Trophoblast cell (in vitro differentiated cells and primary cell): ENCODE measurements around the gene PTPN6.

ENCODE experiments used
- DNase-seq, 2 donors: peaks; one replicate each; pipeline ENCODE4 v3.0.0-alpha.2; 2016
- H2AFZ ChIP-seq: 2 replicates; pipeline ENCODE4 v1.6.1; 2013; ENCODE audit warnings: low read length, moderate library complexity, mild to moderate bottlenecking; ENCODE audit not compliant: insufficient read depth, poor library complexity
- H2AK5ac ChIP-seq: 2 replicates; pipeline ENCODE4 v1.6.1; 2013; ENCODE audit warnings: mild to moderate bottlenecking, low read length
- H2BK120ac ChIP-seq: 2 replicates; pipeline ENCODE4 v1.6.1; 2013; ENCODE audit warnings: low read length, mild to moderate bottlenecking, moderate library complexity; ENCODE audit not compliant: insufficient read depth, poor library complexity
- H2BK12ac ChIP-seq: 2 replicates; pipeline ENCODE4 v1.6.1; 2013; ENCODE audit warnings: mild to moderate bottlenecking, low read length, moderate library complexity
- H2BK5ac ChIP-seq: 2 replicates; pipeline ENCODE4 v1.6.1; 2013; ENCODE audit warnings: low read length, low read depth, moderate library complexity, mild to moderate bottlenecking; ENCODE audit not compliant: poor library complexity
- H3K14ac ChIP-seq: 2 replicates; pipeline ENCODE4 v1.6.1; 2013; ENCODE audit warnings: mild to moderate bottlenecking, low read length
- H3K18ac ChIP-seq: 2 replicates; pipeline ENCODE4 v1.6.1; 2013; ENCODE audit warnings: mild to moderate bottlenecking, low read length
- H3K23ac ChIP-seq: 2 replicates; pipeline ENCODE4 v1.6.1; 2013; ENCODE audit warnings: low read length
- H3K27ac ChIP-seq: 2 replicates; pipeline ENCODE4 v1.5.1; 2013; ENCODE audit warnings: low read depth, mild to moderate bottlenecking, inconsistent platforms, low read length, moderate library complexity
- H3K27me3 ChIP-seq: 2 replicates; pipeline ENCODE4 v1.6.1; 2013; ENCODE audit warnings: inconsistent platforms, mild to moderate bottlenecking, low read length, moderate library complexity; ENCODE audit not compliant: insufficient read depth
- H3K36me3 ChIP-seq, 2 experiments: 1 replicate in 1 of 2; 2 replicates in 1 of 2; pipeline ENCODE4 v1.6.1; 2013; ENCODE audit warnings: low read length in 2 of 2, mild to moderate bottlenecking in 2 of 2, moderate library complexity in 1 of 2; ENCODE audit not compliant: insufficient read depth in 2 of 2, control insufficient read depth in 1 of 2
- H3K4ac ChIP-seq: 2 replicates; pipeline ENCODE4 v1.6.1; 2013; ENCODE audit warnings: low read depth, mild to moderate bottlenecking, low read length, moderate library complexity
- H3K4me1 ChIP-seq, 2 experiments: 1 replicate in 1 of 2; 2 replicates in 1 of 2; pipeline ENCODE4 v1.6.1; 2013; ENCODE audit warnings: low read length in 2 of 2, mild to moderate bottlenecking in 2 of 2, moderate library complexity in 1 of 2; ENCODE audit not compliant: insufficient read depth in 2 of 2, control insufficient read depth in 1 of 2
- H3K4me2 ChIP-seq: 2 replicates; pipeline ENCODE4 v1.6.1; 2013; ENCODE audit warnings: inconsistent platforms, mild to moderate bottlenecking, low read length, moderate library complexity
- H3K4me3 ChIP-seq: 2 replicates; pipeline ENCODE4 v1.5.1; 2013; ENCODE audit warnings: mild to moderate bottlenecking, low read depth, low read length, inconsistent platforms
- H3K79me1 ChIP-seq: one replicate; pipeline ENCODE4 v1.6.1; 2013; ENCODE audit warnings: low read length
- H3K79me2 ChIP-seq: 2 replicates; pipeline ENCODE4 v1.6.1; 2013; ENCODE audit warnings: low read length, mild to moderate bottlenecking; ENCODE audit not compliant: control insufficient read depth, insufficient read depth, poor library complexity
- H3K9ac ChIP-seq: 2 replicates; pipeline ENCODE4 v1.6.1; 2013; ENCODE audit warnings: mild to moderate bottlenecking, low read length
- H3K9me3 ChIP-seq: 2 replicates; pipeline ENCODE4 v1.6.1; 2013; ENCODE audit warnings: low read depth, mild to moderate bottlenecking, control low read depth, inconsistent platforms, low read length; ENCODE audit not compliant: insufficient read depth
- H4K12ac ChIP-seq: 2 replicates; pipeline ENCODE4 v1.6.1; 2013; ENCODE audit warnings: low read depth, mild to moderate bottlenecking, low read length, moderate library complexity
- H4K8ac ChIP-seq: 2 replicates; pipeline ENCODE4 v1.6.1; 2013; ENCODE audit warnings: low read depth, mild to moderate bottlenecking, low read length, moderate library complexity
- H4K91ac ChIP-seq: one replicate; pipeline ENCODE4 v1.6.1; 2013; ENCODE audit warnings: low read depth, mild to moderate bottlenecking, low read length, moderate library complexity
- WGBS: extraction: QIAGEN DNeasy Blood & Tissue Kit; methylation state at CpG from one replicate; pipeline ENCODE4 v1.1.7; 2013; ENCODE audit warnings: missing lambda C conversion rate; ENCODE audit not compliant: insufficient read length, insufficient coverage; ENCODE audit errors: extremely low coverage; 5-methylcytosine and 5-hydroxymethylcytosine counted together

Gene PTPN6

DNA sequence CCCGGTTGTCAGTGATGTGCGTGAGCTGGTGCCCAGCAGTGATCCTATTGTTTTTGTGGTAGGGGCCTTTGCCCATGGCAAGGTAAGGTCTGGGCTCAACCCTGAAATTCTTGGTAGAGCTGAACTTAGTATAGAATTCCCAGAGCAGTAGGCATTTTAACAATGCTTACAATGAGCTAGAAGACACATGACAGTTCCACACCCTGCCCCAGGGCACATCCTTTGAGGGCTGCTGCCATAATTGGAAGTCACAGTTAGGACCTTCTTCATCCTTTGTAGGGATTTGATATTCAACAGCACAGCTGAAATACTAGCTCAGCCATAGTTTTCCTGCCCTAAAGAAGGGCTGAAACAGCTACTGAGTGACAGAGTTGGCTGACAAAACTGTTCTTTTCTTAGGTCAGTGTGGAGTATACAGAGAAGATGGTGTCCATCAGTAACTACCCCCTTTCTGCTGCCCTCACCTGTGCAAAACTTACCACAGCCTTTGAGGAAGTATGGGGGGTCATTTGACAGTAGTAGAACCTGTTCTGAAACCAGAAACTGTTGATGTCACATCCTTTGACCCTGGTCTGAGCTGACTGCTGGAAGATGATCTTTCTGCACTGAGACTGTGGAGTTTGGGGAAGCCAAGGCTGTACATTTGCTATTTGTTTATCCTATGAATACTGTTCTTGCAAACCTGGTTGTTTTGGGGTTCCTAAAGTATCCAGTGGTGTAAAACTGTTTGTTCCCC lies 24.3 kb downstream of the PTPN6 start:
- Histone ChIP-seq H3K14ac (no peak overlapping the region), H3K4me3 (no peak overlapping the region), H3K36me3 (peaks cover 35 to 53% of the 10 kb centered on the region in 2 experiments), H3K4me2 (peak overlapping the region; percentile 15), H3K4ac (no peak overlapping the region), H2BK12ac (no peak overlapping the region), H4K91ac (no peak overlapping the region), H3K9me3 (no peaks in the 10 kb centered on the region), H2AK5ac (no peak overlapping the region), H3K79me2 (no peaks in the 10 kb centered on the region), H3K27me3 (no peaks in the 10 kb centered on the region), H3K23ac (no peak overlapping the region), H2AFZ (no peak overlapping the region), H3K18ac (no peak overlapping the region), H3K79me1 (peaks cover 3% of the 10 kb centered on the region), H3K4me1 (peaks cover 8 to 14% of the 10 kb centered on the region in 2 experiments), H4K8ac (no peak overlapping the region), H4K12ac (no peak overlapping the region), H2BK5ac (no peak overlapping the region), H3K9ac (no peak overlapping the region), H3K27ac (no peak overlapping the region), H2BK120ac (no peak overlapping the region)
- WGBS, result no CpG with 5 or more reads among the region's 2 CpGs
- DNase-seq, result peak; percentile 38 to 57

GRCh38 chr12:6977653-6978052 lies 26.5 kb downstream of the PTPN6 start:
- Histone ChIP-seq H3K79me1 (no peaks in the 10 kb centered on the region), H3K14ac (no peak overlapping the region), H3K9me3 (no peaks in the 10 kb centered on the region), H3K4me1 (peaks cover 8 to 14% of the 10 kb centered on the region in 2 experiments), H4K91ac (no peak overlapping the region), H2BK5ac (no peak overlapping the region), H3K18ac (no peak overlapping the region), H2BK12ac (no peak overlapping the region), H3K27me3 (no peaks in the 10 kb centered on the region), H3K79me2 (no peaks in the 10 kb centered on the region), H4K12ac (no peak overlapping the region), H3K36me3 (peaks cover 42 to 71% of the 10 kb centered on the region in 2 experiments), H3K4me3 (no peak overlapping the region), H3K4me2 (no peak overlapping the region), H3K9ac (no peak overlapping the region), H3K27ac (no peak overlapping the region), H4K8ac (no peak overlapping the region), H3K23ac (no peak overlapping the region), H2BK120ac (no peak overlapping the region), H2AFZ (no peak overlapping the region), H3K4ac (no peak overlapping the region), H2AK5ac (no peak overlapping the region)
- WGBS, result no CpG with 5 or more reads among the region's 10 CpGs
- no peak for DNase-seq

DNA sequence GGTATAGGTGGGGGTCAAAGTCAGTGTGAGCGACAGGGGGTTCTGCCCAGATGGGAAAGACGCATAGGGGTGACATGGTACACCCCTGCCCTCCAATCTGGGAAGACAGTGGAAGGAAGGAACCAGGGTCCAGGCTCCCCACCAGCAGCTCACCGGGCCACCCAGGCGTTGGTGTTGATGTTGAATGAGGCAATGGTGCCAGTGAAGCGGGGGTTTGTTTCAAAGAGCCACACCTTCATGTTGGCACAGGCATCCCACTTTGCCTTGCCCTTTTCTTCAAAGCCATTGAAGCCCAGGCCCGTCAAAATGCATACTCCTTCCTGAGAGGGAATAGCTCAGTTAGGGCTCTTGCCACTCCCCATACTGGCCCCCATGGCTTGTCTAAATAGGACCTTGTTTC lies 27.0 kb downstream of the PTPN6 start:
- no peak overlapping the region for H3K23ac ChIP-seq

DNA sequence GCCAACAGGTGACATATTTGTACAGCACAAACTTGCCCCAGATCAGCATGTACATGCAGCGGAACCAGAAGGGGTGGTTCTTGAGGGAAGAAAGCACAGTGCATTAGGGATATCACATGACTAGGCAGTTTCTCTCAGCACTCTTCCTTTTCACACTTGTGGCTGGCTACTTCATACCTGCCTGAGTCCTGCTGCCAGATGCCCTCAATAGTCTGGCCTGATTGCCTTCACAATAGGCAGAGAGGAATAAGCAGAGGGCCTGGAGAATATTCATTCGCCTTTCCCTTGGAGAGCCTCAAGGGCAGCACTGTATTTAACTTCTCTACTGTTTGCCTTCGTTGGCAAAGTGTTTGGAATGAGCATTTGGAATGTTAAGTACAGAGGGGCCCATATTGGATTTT lies 27.5 kb downstream of the PTPN6 start:
- Histone ChIP-seq H3K4me1 (peaks cover 8 to 14% of the 10 kb centered on the region in 2 experiments), H3K36me3 (peaks cover 42 to 71% of the 10 kb centered on the region in 2 experiments), H3K14ac (no peak overlapping the region), H2BK12ac (no peak overlapping the region), H3K27ac (no peak overlapping the region), H3K23ac (no peak overlapping the region), H2AFZ (no peak overlapping the region), H3K79me2 (no peaks in the 10 kb centered on the region), H3K79me1 (no peaks in the 10 kb centered on the region), H2BK120ac (no peak overlapping the region), H2AK5ac (no peak overlapping the region), H4K12ac (no peak overlapping the region), H3K9ac (no peak overlapping the region), H3K4me3 (no peak overlapping the region), H3K9me3 (no peaks in the 10 kb centered on the region), H3K27me3 (no peaks in the 10 kb centered on the region), H4K91ac (no peak overlapping the region), H3K18ac (no peak overlapping the region), H4K8ac (no peak overlapping the region), H3K4ac (no peak overlapping the region), H2BK5ac (no peak overlapping the region), H3K4me2 (no peak overlapping the region)
- no peak for DNase-seq
- no CpG with 5 or more reads among the region's 3 CpGs for WGBS

More for the DNA sequence above, 27.0 kb downstream of the PTPN6 start:
- Histone ChIP-seq H2AFZ (no peak overlapping the region), H3K4me2 (no peak overlapping the region), H4K91ac (no peak overlapping the region), H3K79me1 (no peaks in the 10 kb centered on the region), H3K4ac (no peak overlapping the region), H3K4me1 (peaks cover 8 to 14% of the 10 kb centered on the region in 2 experiments), H3K79me2 (no peaks in the 10 kb centered on the region), H3K27ac (no peak overlapping the region), H4K12ac (no peak overlapping the region), H3K9me3 (no peaks in the 10 kb centered on the region), H3K36me3 (peaks cover 42 to 71% of the 10 kb centered on the region in 2 experiments), H2BK5ac (no peak overlapping the region), H3K27me3 (no peaks in the 10 kb centered on the region), H3K9ac (no peak overlapping the region), H3K18ac (no peak overlapping the region), H3K4me3 (no peak overlapping the region), H2BK12ac (no peak overlapping the region), H4K8ac (no peak overlapping the region), H2BK120ac (no peak overlapping the region), H2AK5ac (no peak overlapping the region), H3K14ac (no peak overlapping the region)
- DNase-seq, result no peak
- no CpG with 5 or more reads among the region's 6 CpGs for WGBS
